ENCODE data around the gene MOCS1.

Gene MOCS1

DNA sequence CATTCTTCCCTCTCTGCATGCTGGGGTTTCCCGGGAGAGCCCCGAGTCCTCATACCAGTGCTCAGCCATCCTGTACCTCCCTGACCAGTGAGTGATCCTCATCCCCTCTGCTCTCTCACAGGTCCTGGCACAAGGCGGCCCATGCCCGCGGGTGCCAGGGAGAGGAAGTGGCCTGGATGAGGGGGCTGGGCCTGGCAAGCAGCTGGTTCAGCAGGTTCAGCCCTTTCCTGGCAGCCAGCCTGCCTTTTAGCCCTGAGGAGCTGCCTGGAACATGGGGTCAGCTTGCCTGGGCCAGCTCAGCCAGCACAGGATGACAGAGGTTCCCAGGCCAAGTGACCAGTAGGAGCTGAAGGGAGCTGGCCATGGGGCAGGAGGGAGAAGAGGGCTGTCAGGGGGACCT is 10.9 kb downstream of the MOCS1 start:
- no peak for DNase-seq

DNA sequence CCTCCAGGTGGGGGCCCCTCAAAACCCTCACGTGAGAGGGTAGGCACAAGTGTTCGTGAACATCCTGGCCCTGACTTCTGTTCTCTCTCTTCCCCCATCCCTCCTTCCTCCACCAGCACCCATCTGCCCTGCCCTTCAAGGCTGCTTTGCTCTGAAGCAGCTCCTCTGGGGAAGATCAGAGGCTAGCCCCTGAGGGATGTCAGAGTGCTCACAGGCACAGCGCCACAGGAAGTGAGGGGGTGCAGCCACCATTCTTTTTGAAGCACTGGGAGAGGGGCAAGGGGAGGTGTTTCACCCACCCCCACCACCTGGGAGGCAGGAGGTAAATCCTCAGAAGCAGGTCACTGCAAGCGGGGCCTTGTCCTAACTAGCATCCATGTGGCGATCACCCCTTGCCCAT is 11.4 kb downstream of the MOCS1 start:
- no peak for DNase-seq

DNA sequence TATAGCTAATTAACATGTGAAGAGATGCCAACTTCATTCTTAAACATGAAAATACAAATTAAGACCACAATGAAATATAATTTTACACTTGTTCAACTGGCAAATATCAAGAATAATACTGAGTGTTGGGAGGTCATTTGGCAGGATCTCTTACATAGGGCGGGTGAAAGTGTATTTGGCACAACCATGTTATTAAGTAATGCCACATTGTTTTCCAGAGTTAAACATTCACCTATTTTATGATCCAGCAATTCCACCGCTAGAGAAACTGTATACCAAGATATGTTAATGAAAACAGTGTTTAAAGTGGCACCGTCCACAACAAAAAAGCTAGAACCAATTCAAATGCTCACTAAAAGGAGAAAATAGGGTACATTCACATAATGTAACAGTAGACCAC is 14.1 kb downstream of the MOCS1 start:
- no peak for DNase-seq

DNA sequence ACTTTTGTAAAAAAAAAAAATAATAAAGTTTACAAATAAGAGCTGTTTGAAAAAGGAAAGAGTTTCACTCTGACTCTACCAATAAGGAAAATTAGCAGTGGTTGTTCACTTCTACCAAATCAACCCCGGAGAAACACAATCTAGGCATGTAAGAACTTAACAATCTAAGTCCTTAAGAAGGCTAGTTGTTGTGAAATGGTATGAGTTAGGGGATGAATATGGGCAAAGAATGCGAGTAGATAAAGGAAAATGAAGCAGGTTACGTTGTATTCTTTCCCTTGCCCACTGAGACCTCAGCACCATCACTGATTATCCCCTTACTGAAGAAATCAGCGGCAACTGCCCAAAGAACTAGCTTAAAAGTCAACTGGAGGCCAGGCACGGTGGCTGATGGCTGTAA is 15.4 kb downstream of the MOCS1 start:
- no peak for DNase-seq

DNA sequence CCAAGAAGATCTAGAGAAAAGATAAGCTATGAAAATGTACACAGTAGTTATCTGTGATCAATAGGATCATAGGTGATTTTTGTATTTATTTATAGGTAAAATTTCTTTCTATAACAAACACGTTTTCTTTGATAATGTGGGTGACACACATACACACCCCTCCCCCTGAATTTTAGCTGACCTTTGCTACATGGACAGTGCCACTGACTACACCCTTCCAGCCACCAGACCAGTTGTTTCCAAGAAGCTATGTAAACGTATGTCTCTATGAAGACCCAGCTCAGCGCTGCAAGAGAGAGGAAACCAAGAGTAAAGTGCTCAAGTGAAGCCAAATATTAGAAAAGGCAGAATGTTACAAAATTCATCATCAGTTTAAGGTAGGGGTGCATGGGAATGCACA is 16.3 kb downstream of the MOCS1 start:
- no peak for DNase-seq

DNA sequence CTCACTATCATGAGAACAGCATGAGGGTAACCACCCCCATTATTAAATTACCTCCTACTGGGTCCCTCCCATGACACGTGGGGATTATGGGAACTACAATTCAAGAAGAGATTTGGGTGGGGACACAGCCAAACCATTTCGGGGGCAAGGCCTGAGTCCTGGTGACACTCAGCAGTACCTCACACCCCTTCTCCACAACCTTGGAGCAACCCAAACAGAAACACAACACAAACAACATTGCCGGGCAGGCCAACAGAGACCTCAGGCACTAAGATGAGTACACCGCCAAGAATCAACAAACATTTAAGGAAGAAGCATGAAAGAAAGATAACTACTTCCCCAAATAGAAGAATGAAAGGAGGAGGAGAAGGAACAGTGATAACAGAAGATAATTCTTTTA is 16.9 kb downstream of the MOCS1 start:
- DNase-seq, result no peak

DNA sequence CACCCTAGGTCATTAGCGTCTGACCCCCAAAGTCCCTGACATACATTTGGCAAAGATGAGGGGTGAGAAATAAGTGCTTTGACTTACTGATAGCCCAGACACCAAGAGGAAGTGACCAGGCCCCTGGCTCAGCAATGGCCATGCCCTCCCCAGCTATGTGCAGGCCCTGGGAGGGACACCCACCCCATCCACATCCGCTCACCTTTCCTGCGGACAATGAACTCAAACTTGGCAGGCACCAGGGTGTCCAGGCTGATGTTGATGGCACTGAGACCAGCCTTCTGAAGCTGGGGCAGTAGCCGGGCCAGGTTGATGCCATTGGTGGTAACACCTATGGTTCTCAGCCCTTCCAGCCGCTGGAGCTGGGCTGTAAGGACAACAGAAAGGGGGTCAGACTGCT is 18.4 kb downstream of the MOCS1 start:
- no peak for DNase-seq

DNA sequence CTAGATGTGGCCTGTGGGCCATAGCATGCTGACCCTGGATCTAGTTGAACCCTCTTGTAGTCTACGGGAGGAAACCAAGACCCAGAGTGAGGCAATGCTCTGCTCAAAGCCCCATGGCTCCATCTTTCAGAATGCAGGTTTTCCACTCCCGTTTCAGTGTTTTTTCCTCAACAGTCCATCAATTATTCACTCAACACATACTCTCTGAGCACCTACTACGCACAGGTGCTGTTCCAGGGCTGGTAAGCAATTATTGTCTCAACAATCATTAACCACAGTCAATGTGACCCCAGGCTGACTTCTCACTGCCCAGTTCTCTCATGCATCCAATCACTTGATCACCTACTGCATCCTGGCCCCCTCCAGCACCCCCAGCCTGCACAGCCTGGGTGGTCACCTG is 20.0 kb downstream of the MOCS1 start:
- no peak for DNase-seq

DNA sequence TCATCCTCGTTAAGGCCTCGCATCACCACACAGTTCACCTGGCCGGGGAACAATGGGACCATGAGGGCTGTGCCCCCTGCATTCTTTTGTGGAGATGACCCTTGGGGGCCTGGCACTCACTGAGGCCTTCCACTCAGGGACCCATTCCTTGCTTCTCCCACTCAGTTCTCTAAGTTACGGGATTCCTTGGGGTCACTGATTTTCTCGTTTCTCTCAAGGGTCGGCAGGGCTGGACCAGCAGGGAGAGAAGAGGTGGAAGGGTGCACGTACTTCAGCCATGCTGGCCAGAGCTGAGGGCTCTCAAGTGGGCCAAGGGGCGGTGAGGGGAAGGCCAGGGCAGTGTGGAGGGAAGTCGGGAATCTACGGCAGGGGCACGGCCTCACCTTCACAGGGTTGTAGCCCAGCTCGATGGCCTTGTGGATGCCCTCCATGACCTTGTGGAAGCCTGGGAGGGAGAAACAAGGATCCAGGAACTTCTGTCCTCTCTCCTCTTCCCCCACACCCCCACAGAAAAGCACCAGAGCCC is 20.8 kb downstream of the MOCS1 start:
- no peak for DNase-seq

DNA sequence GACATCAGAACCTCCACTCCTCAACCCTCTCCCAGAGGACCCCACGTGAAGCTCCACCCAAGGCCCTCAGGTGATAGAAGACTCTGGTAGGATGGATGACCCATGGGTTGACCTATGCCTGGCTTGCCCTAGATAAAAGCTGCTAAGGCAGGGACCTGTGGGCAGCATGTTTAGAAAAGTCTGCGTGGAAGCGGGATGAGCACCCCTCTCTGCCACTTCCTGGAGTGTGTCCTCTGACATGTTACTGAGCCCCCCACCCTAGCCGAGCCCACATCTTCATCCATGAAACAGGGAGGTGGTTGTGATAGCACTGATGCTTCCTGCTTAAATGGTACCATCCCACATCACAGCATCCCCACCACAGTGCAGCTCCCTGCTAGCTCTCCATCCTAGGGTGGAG is 21.8 kb downstream of the MOCS1 start:
- DNase-seq, result no peak

DNA sequence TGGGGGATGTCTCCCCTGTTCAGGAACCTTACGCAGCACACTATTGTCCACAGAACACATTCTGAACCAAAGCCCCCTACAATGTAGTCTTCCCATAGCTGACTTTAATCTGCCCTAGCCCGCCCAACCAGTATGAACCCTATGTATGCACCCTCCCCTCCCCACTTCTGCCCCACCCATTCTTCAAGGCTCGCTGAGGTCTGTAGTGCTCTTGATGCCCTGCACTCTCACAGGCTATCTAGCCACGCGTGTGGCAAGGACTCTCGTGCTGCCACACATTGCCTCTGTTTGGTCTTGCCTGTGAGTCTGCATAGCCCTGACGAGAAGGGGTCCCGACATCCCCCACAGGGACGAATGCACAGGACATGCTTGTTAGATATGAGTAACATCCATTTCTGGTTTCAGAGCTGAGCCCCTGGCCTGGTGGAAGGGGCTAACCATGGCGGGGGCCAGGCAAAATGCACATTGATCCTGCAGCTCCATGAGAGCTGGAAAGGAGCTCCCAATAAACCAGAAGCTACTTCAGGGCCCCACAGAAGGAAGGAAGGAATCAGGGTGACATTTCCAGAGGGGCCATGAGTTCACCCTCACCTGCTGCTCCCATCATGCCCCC is 22.6 kb downstream of the MOCS1 start:
- no peak for DNase-seq

DNA sequence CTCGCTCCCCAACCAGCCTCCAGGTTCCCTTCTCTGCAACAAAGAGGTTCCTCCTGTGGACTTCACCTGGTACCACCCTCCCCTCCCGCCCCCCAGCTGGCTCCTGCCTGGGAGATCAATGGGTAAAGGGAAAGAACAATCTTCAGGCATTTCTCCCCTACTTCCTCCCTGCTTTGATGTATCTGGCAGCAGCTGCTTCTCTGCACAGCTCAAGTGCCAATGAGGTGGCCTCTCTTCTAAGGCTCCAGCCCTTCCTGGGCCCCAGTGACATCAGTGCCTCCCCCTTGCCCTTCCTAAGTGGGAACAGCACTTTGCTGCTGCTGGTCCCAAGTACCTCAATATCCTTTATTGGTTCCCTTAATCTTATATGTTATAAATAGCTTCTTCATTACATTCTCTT is 23.5 kb downstream of the MOCS1 start:
- no peak for DNase-seq

DNA sequence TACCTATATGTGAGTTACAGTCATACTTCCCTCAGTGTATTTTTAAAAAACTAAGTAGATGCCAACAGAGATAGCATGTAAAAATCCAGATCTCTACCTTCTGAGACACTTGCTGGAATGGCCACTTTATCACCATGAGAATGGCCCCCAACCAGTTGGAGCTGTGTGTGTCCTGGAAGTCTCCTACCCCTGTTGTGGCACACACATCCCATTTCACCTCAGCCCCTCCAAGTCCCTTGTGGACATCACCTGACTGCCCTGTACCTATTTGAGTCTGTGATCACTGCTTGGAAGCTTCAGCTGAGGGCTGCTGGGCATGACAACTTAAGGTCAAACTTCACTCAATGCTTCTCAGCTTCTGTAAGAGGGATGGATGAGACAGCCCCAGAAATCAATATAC is 24.1 kb downstream of the MOCS1 start:
- no peak for DNase-seq

DNA sequence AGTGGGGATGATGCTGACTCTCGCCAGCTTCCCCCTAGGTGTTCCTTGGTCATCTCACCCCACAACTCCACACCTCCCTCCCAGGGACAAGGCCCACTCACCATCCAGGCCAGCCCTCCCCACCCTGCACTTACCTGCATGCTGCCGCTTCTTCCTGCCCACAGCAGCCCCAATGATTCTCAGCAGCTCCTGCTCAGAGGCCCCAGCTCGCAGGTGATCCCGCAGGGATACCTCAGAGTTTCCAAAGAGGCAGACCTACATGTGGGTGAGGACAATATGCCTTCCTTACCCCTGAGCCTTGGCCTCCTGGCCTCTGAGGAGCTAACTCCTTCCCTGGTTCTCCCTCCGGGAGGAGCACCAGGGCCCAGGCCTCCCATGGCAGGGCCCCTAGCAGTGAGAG is 24.6 kb downstream of the MOCS1 start:
- DNase-seq, result no peak

DNA sequence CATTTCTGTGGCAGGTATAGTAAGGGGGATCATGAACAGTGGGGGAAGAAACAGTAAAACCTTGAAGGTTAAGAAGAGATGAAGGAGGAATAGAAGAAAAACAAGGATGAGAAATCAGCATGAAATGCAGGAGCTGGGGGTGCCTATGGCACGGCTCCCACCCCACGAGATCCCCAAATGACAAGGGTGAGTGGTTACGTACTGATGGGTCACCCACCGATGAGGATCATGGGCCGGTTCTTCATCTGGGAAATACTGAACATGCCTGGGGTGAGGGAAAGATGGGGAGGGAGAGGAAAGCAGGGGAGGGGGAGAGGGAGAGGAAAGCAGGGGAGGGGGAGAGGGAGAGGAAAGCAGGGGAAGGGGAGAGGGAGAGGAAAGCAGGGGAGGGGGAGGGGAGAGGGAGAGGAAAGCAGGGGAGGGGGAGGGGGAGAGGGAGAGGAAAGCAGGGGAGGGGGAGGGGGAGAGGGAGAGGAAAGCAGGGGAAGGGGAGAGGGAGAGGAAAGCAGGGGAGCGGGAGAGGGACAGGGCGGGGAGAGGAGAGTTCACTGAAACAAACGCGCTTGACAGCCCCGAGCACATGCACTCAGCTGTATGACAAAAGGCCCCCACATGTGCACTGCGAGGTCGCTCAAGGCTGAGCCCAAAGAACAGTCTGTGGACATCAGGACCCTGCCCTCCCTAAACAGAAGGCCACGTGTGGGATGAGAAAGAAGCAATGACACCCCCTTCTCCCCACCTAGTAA is 25.3 kb downstream of the MOCS1 start:
- no peak for DNase-seq

DNA sequence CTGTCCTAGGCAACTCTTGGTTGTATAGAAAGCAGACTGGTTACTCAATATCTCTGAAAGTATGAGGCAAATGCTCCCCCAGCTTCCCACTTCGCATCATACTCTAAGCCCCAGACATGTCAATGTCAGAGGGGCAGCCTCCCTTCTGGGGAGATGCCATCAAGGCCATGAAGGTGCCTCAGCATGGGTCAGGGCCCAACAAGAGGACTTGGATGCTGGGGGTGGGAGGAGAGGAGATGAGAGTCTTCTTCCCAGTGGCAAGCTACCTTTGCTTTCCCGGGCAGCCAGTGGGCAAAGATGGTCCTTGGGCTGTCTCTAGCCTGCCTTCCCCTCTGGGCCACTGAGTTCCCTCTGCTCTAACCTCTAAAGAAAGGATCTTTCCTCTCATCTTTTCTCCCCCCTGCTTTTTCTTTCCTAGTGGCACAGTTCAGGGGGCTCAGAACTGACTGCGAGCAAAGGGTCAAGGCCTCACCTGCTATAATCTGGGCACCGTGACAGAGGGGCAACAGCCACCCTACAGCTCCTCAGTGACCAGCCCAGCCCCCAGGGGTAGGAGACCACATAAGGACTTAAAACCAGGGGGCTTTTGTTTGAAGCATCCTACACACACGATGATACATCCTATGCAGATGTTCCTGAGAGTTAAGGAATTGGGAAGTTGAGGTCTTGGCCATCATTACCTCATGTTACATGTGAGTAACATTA is 26.2 kb downstream of the MOCS1 start:
- no peak for DNase-seq

DNA sequence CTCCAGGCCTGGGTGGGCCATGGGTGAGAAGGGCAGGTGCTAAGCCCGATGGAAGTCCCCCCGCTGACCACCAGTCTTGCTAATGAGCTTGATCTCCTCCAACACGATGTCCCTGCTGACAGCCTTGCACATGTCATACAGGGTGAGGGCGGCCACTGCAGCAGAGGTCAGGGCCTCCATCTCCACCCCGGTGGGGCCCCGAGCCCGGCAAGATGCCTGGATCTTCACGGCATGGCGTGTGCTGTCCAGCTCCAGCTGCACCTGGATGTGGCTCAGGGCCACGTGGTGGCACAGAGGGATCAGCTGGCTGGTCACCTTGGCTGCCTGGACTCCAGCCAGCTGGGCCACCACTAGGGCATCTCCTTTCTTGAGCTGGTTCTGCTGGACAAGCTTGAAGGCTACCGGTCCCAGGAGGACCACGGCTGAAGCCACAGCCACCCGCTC is 27.9 kb downstream of the MOCS1 start:
- no peak for DNase-seq

DNA sequence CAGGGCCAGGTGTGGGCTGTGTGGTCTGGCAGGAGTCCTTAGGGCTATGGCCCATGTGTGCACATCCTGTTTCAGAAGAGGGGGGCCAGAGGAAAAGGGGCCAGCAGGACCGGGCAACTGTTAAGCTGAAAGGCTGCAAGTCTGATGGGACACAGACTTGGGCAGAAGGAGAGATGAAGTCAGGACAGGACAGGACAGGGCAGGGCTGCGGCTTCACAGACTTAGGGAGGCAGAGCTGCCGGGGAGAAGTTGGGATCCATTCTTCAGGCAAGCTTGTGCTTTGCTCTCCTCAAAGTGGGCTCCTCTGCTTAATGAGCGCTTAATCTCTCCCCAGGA is 28.7 kb downstream of the MOCS1 start:
- no peak for DNase-seq

DNA sequence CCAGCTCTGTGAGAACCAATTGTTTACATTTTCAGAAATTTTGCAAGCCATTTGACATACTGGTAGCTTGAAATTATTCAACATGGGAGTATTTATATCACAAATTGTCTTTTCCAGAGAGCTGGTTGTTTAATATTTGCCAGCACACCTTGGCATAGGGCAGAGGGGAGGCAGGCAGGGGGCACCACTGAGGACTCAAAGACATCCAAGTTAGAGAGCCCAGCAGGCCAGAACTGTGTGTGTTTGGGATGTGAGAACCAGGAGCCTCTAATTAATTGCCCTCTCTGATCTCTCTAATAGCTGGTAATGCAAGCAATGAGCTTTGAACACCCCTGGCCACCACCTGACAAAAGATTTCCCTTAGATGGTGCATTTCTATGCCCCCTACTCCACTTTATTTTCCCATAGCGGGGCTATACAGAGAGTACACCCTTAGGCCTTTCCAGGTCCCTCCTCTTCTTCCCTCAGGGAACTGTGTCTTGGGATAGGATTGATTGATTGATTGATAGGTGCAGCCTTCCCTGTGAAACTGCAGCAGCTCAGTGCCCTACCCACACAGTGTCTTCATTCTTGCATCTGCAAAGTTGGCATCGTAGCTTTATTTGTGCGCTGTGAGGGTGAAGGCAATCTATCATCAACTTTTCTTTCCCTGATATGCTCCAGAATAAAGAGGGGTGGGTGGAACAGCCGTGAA is 29.2 kb downstream of the MOCS1 start:
- DNase-seq, result no peak

DNA sequence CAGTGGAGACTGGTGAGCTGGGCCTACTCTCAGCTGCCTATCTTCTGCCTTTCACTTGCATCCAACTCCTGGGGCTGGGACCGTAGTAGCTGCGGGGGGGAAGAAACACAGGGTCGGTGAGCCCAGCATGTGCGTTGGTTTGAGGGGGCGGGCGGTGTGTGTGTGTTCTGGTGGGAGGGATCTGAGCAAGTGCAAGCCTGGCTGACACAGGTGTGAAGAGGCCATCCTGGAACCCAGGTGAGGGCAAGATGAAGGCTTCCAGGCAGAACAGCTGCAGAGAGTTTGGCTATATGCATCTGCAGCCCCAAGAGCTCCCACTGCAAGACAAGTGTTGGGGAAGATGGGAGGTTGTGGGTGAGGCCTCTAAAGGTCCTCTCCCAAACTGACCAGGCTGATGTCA is 30.6 kb downstream of the MOCS1 start:
- DNase-seq, result no peak

DNA sequence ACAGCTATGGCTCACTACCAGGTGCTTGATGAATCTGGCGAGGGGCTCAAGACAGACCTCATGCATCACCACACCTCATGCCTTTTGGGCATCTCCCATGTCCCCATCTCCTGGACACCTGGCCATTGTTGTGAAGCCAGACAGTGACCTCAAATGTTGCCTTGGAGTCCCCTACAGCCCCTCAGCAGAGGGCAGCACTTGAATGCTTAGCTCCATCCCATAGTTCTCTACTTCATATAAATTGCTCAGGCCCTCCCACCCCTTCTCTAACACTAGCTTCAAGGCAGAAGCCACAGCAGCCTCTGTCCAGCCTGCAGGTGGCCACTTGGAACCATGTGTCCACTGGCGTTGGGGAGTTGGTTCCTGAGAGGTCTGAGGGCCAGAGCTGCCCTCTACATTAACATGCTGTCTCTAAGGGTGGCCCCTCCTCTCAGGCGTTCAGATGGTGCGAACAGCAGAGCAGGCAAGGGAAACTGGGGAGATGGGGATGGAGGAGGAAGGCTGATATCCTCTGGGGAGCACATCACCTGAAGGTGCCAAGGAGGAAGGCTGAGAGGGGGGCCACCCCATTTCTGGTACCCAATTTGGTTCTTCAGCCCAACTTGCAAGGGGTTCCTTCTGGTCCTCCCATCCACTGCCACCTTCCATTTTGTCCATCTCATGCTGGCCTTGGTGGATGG is 31.3 kb downstream of the MOCS1 start:
- no peak for DNase-seq

DNA sequence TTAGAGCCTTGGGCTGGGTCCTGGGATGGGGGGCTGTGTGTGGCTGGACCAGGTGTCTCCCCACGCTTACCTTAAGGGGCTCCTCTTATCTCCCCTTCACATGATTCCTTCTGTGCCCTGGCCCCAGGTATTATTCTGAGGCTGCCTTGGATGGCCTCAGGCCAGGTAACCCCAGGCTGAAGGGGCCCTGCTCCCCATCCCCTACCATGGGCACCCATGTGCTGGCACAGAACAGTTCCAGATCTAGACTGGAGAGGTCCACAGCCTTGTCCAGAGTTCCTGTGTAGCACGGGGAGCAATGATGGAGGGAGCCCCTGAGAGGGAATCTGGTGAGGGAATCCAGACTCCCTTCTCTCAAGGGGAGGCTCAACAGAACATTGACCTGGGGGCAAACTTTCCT is 32.1 kb downstream of the MOCS1 start:
- DNase-seq, result no peak

DNA sequence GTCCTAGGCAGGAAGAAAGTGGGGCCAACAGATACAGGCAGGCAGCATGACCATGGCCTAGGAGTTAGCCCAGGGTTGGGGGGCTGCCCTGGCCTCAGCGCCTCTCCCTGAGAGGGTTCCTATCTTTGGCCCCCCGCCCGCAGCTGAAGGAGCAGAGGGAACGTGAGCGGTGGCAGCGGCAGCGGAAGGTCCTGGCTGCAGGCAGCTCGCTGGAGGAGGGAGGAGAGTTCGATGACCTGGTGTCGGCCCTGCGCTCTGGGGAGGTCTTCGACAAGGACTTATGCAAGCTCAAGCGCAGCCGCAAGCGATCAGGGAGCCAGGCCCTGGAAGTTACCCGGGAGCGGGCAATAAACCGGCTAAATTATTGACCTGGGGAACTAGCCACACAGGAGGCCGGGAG is 32.6 kb downstream of the MOCS1 start:
- DNase-seq, result no peak
